GM12878 (cell line): ENCODE measurements around the gene SLC19A2. TPM values are rescaled to one million over a fixed set of nuclear protein-coding genes. Genes with fewer than 3 reads are reported as not detected.

Source experiments
- ATF2 ChIP-seq: IDR thresholded peaks from 2 replicates; pipeline ENCODE4 v1.6.1; 2012; ENCODE audit warnings: low read length, inconsistent platforms
- BMI1 ChIP-seq: fragments of 450-650 bp; IDR thresholded peaks from 2 replicates; pipeline ENCODE4 v1.6.1; 2016; ENCODE audit warnings: mild to moderate bottlenecking, moderate library complexity, borderline replicate concordance
- RCOR1 ChIP-seq: conservative IDR thresholded peaks from 2 replicates; pipeline ENCODE4 v1.6.1; 2012; ENCODE audit warnings: low read depth, low read length, improper control_type of control experiment
- SKIL ChIP-seq: fragments of 450-650 bp; IDR thresholded peaks from 2 replicates; pipeline ENCODE4 v1.6.1; 2017; ENCODE audit warnings: mild to moderate bottlenecking, low read depth, inconsistent platforms; ENCODE audit not compliant: poor library complexity, severe bottlenecking
- STAT3 ChIP-seq: IDR thresholded peaks from 2 replicates; pipeline ENCODE4 v1.6.1; 2011; ENCODE audit warnings: low read depth, low read length, improper control_type of control experiment
- SUPT20H ChIP-seq: IDR thresholded peaks from 2 replicates; pipeline ENCODE4 v1.6.1; 2011; ENCODE audit warnings: low read depth, mild to moderate bottlenecking, low read length, moderate library complexity, borderline replicate concordance; ENCODE audit not compliant: control insufficient read depth
- USF1 ChIP-seq: IDR thresholded peaks from 2 replicates; pipeline ENCODE4 v1.6.1; 2011; ENCODE audit warnings: borderline replicate concordance, low read depth, mild to moderate bottlenecking, moderate library complexity, mixed read lengths, low read length; ENCODE audit not compliant: insufficient read depth; ENCODE audit errors: extremely low read length
- ZNF592 ChIP-seq: fragments of 450-650 bp; IDR thresholded peaks from 2 replicates; pipeline ENCODE4 v1.6.1; 2017; ENCODE audit warnings: mild to moderate bottlenecking, moderate library complexity
- polyA plus RNA-seq, 11 experiments: library from polyadenylated mRNA; depleted of rRNA in 4 of 11; unstranded in 6 of 11; stranded (reverse) in 5 of 11; fragments of >200 nt; fragmentation: Nextera tagmentation in 4 of 11; fragmentation: Illumina TruSeq in 1 of 11; extraction: Ambion mirVana in 4 of 11; extraction: Trizol in 1 of 11; gene quantifications; 1 replicate in 1 of 11; 2 replicates in 10 of 11; pipeline versions ENCODE4 v1.2.1 to v1.2.3, GENCODE V29; 2011 to 2016; ENCODE audit warnings: inconsistent platforms in 2 of 11, missing spikeins in 2 of 11, low read depth in 1 of 11
- total RNA-seq, 4 experiments: library from RNA; depleted of rRNA in 3 of 4; stranded (reverse); fragments of >200 nt in 3 of 4; fragmentation: Illumina TruSeq in 1 of 4; extraction: Trizol in 1 of 4; gene quantifications; 2 replicates each; pipeline versions ENCODE4 v1.2.1 to v1.2.3, GENCODE V29; 2013 to 2021

Gene SLC19A2
- total and polyA plus RNA-seq, 10 of the 15 experiments (the other 5 are each of a cell fraction or from before 2014, with no cell fraction given), result 1.2 to 7.8 (median 2.5) TPM

GRCh38 chr1:169521226-169521625 is 35.5 kb upstream of the SLC19A2 start (continued):
- TF ChIP-seq ATF2 (no peak), RCOR1 (no peak), SKIL (no peak), USF1 (no peak), ZNF592 (no peak), STAT3 (no peak), SUPT20H (no peak), BMI1 (no peak)
